Measurements from ENCODE around the gene CHST9. TPM values are rescaled to one million over a fixed set of nuclear protein-coding genes. Genes with fewer than 3 reads are reported as not detected.

The CHST9 gene
- total and polyA plus RNA-seq, 10 of the 15 experiments (the other 5 are each of a cell fraction or from before 2014, with no cell fraction given), result 0.34 TPM; not detected in 9

DNA sequence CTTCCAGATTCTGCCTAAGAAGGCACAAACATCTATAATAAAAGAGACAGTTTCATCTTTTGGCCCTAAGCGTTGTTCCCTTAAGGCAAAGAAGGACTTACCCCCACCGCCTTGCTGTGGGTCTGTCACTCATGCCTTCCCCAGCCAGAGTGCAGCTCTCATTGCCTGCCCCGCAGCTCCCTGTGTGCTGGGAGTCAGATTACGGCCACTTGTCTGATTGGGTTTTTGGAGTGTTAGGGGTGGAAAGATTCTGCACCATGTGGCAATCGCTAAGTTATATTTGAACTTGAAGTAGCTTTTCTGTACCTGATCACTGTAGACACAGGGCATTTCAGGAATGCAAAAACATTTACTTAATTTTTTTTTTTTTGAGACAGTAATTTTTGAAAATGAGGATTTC lies 319.6 kb downstream of the CHST9 start, which contains the start of gene AQP4:
TSS of gene AQP4 (minus strand) at position 151 of the 400 bp plus-strand sequence. CDS start at position 133, 18 bp downstream.
- intact Hi-C loops (cut with micrococcal nuclease; ENCODE audit: unreplicated experiment) (no loop called here), in situ Hi-C loops (cut with MboI) (no loop called here)
- FAIRE-seq (no peak), DNase-seq (ENCODE audit: low read depth, low spot score) (no peak), ATAC-seq (no peak)
- POLR2A ChIA-PET, result no interaction called here
- H3K27ac ChIP-seq (ENCODE audit: control insufficient read depth, insufficient read depth), result no peak within 1 kb of the TSS
- H3K9ac ChIP-seq (ENCODE audit: control insufficient read depth, insufficient read depth, low read length), result no peak within 1 kb of the TSS
- H3K4me1 ChIP-seq (ENCODE audit: control insufficient read depth, insufficient read depth, low read length), result no peaks in the 10 kb centered on the region
- RAD21 ChIA-PET (ENCODE audit: unreplicated experiment), result interaction anchor here (1.2 to 1.4 kb wide), 2 partner anchors 11 to 483 kb away, joined by 3 read pairs; no protein-coding TSS in a partner anchor
- H3K27me3 ChIP-seq (replicated peaks in 1 of 2; ENCODE audit: control insufficient read depth in 2 of 2, insufficient read depth in 2 of 2, low read length in 1 of 2), result peaks cover 1 to 3% of the 10 kb centered on the region in 2 experiments; a peak in 2 of 4 replicates
- no peak within 1 kb of the TSS for H3K4me2 ChIP-seq (ENCODE audit: control insufficient read depth, insufficient read depth)
- no peaks in the 10 kb centered on the region for H3K9me3 ChIP-seq (replicated peaks; ENCODE audit: control insufficient read depth, insufficient read depth, low read length)
- H3K36me3 ChIP-seq (ENCODE audit: control insufficient read depth in 2 of 2, insufficient read depth in 2 of 2, low read length in 1 of 2), result no peaks in the 10 kb centered on the region
- H3K4me3 ChIP-seq, result no peak within 1 kb of the TSS
- CTCF ChIA-PET, result interaction anchor here (1.0 kb wide), 1 partner anchor 12 kb away, joined by 3 read pairs; no protein-coding TSS in a partner anchor
- SMC1A ChIA-PET (ENCODE audit: uncharacterized antibody, unreplicated experiment), result no interaction called here
- no TSS peak for BruUV-seq (replicated peaks)
- no peaks in the 10 kb centered on the region for H3K79me2 ChIP-seq (ENCODE audit: control insufficient read depth, insufficient read depth, low read length)
- no peaks in the 10 kb centered on the region for H4K20me1 ChIP-seq (ENCODE audit: control insufficient read depth, insufficient read depth)
- WGBS (ENCODE audit: insufficient coverage, insufficient replicate concordance, low lambda C conversion rate, missing lambda C conversion rate), result 57% methylated on average over 5 of the region's 5 CpGs
- no peak within 1 kb of the TSS for H2AFZ ChIP-seq (ENCODE audit: control insufficient read depth, low read depth, low read length)
- TF ChIP-seq, protein P1, sequence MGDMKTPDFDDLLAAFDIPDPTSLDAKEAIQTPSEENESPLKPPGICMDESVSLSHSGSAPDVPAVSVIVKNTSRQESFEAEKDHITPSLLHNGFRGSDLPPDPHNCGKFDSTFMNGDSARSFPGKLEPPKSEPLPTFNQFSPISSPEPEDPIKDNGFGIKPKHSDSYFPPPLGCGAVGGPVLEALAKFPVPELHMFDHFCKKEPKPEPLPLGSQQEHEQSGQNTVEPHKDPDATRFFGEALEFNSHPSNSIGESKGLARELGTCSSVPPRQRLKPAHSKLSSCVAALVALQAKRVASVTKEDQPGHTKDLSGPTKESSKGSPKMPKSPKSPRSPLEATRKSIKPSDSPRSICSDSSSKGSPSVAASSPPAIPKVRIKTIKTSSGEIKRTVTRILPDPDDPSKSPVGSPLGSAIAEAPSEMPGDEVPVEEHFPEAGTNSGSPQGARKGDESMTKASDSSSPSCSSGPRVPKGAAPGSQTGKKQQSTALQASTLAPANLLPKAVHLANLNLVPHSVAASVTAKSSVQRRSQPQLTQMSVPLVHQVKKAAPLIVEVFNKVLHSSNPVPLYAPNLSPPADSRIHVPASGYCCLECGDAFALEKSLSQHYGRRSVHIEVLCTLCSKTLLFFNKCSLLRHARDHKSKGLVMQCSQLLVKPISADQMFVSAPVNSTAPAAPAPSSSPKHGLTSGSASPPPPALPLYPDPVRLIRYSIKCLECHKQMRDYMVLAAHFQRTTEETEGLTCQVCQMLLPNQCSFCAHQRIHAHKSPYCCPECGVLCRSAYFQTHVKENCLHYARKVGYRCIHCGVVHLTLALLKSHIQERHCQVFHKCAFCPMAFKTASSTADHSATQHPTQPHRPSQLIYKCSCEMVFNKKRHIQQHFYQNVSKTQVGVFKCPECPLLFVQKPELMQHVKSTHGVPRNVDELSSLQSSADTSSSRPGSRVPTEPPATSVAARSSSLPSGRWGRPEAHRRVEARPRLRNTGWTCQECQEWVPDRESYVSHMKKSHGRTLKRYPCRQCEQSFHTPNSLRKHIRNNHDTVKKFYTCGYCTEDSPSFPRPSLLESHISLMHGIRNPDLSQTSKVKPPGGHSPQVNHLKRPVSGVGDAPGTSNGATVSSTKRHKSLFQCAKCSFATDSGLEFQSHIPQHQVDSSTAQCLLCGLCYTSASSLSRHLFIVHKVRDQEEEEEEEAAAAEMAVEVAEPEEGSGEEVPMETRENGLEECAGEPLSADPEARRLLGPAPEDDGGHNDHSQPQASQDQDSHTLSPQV (IDR thresholded peaks at IDR 0.05), result no peak
- no peak for TF ChIP-seq MXI1 (IDR thresholded peaks at IDR 0.05; ENCODE audit: low read depth, low read length)
- no peak for TF ChIP-seq BHLHE40 (IDR thresholded peaks at IDR 0.05; ENCODE audit: borderline replicate concordance in 1 of 2, low read depth in 2 of 2, low read length in 1 of 2)
- TF ChIP-seq PRDM15 (CRISPR knock-in tag; IDR thresholded peaks at IDR 0.05), result no peak
- TF ChIP-seq SMAD5 (IDR thresholded peaks at IDR 0.05; ENCODE audit: low read depth), result no peak
- TF ChIP-seq, protein P2, sequence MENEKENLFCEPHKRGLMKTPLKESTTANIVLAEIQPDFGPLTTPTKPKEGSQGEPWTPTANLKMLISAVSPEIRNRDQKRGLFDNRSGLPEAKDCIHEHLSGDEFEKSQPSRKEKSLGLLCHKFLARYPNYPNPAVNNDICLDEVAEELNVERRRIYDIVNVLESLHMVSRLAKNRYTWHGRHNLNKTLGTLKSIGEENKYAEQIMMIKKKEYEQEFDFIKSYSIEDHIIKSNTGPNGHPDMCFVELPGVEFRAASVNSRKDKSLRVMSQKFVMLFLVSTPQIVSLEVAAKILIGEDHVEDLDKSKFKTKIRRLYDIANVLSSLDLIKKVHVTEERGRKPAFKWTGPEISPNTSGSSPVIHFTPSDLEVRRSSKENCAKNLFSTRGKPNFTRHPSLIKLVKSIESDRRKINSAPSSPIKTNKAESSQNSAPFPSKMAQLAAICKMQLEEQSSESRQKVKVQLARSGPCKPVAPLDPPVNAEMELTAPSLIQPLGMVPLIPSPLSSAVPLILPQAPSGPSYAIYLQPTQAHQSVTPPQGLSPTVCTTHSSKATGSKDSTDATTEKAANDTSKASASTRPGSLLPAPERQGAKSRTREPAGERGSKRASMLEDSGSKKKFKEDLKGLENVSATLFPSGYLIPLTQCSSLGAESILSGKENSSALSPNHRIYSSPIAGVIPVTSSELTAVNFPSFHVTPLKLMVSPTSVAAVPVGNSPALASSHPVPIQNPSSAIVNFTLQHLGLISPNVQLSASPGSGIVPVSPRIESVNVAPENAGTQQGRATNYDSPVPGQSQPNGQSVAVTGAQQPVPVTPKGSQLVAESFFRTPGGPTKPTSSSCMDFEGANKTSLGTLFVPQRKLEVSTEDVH (IDR thresholded peaks at IDR 0.05; ENCODE audit: low read depth, partially characterized antibody), result no peak
- TF ChIP-seq YBX1 (IDR thresholded peaks at IDR 0.05), result no peak
- no peak for TF ChIP-seq BACH1 (IDR thresholded peaks at IDR 0.05; ENCODE audit: borderline replicate concordance)
- no peak for TF ChIP-seq SREBF1 (IDR thresholded peaks at IDR 0.05; ENCODE audit: low read length)
- no peak for TF ChIP-seq FOXK2 (IDR thresholded peaks at IDR 0.05)
- no peak for TF ChIP-seq NFYA (IDR thresholded peaks at IDR 0.05; ENCODE audit: borderline replicate concordance, low read depth, low read length)
- no peak for TF ChIP-seq IKZF1 (conservative IDR thresholded peaks at IDR 0.05)
- TF ChIP-seq PAX8 (IDR thresholded peaks at IDR 0.05), result no peak
- no peak for TF ChIP-seq IKZF2 (IDR thresholded peaks at IDR 0.05)
- TF ChIP-seq CREM (IDR thresholded peaks at IDR 0.05; ENCODE audit: low read depth), result no peak

Measured in GM12878 (cell line).